Cardiac muscle cell (in vitro differentiated cells and primary cell): ENCODE data around the gene PPRC1. TPM values are rescaled to one million over a fixed set of nuclear protein-coding genes. Genes with fewer than 3 reads are reported as not detected.

Experiments
- DNase-seq, 2 donors: peaks; one replicate each; pipeline versions ENCODE4 v3.0.0 to v3.0.0-alpha.2; 2010 to 2017; ENCODE audit warnings: low read depth in 1 of 2, low spot score in 1 of 2
- H3K27ac ChIP-seq: fragments of 200-600 bp; sonication (generic); 2 replicates; pipeline ENCODE4 v1.5.1; 2016
- H3K27me3 ChIP-seq: fragments of 200-600 bp; sonication (generic); 2 replicates; pipeline ENCODE4 v1.6.0; 2016; ENCODE audit warnings: control low read depth
- H3K36me3 ChIP-seq: fragments of 200-600 bp; sonication (generic); 2 replicates; pipeline ENCODE4 v1.5.1; 2016; ENCODE audit warnings: control low read depth
- H3K4me1 ChIP-seq: fragments of 200-600 bp; sonication (generic); 2 replicates; pipeline ENCODE4 v1.8.1; 2017; ENCODE audit warnings: low read depth, mild to moderate bottlenecking, mixed run types
- H3K4me3 ChIP-seq: fragments of 200-600 bp; sonication (generic); 2 replicates; pipeline ENCODE4 v1.5.1; 2016; ENCODE audit warnings: mild to moderate bottlenecking
- H3K9me3 ChIP-seq: fragments of 200-600 bp; sonication (generic); 2 replicates; pipeline ENCODE4 v1.5.1; 2017; ENCODE audit warnings: low read depth, mild to moderate bottlenecking, control low read depth
- CTCF ChIP-seq: IDR thresholded peaks from 2 replicates; pipeline ENCODE4 v1.5.1; 2012; ENCODE audit warnings: low read depth, mild to moderate bottlenecking, low read length
- polyA plus RNA-seq: library from polyadenylated mRNA; unstranded; fragments of >200 nt; fragmentation: Nextera tagmentation; extraction: Ambion mirVana; gene quantifications from 2 replicates; pipeline ENCODE4 v1.2.1, GENCODE V29; 2016
- total RNA-seq: library from RNA; depleted of rRNA; stranded (reverse); fragments of >200 nt; gene quantifications from 2 replicates; pipeline ENCODE4 v1.2.3, GENCODE V29; 2016

PPRC1 gene
- total and polyA plus RNA-seq, 2 experiments from 2014 or later: 22.6 to 22.9 TPM

DNA sequence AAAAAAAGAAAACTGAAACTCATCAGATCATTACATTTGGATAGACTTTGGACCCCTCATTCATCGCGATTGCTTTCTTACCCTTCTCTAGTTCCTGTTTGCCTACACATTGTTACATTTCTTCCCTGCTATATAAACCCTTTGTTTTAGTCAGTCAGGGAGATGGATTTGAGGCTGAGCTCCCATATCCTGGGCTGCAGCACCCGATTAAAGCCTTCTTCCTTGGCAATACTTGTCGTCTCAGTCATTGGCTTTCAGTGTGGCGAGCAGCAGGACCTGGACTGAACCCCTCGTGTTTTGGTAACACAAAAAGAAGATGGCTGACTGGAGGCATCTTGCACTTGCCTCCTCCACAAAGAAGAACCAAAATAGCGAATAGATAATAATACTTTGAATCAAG lies 59.1 kb downstream of the PPRC1 start:
- Histone ChIP-seq H3K9me3 (no peaks in the 10 kb centered on the region), H3K27me3 (no peaks in the 10 kb centered on the region), H3K4me1 (no peaks in the 10 kb centered on the region), H3K36me3 (no peaks in the 10 kb centered on the region), H3K4me3 (no peak overlapping the region), H3K27ac (no peak overlapping the region)
- no peak for TF ChIP-seq CTCF
- DNase-seq: no peak

DNA sequence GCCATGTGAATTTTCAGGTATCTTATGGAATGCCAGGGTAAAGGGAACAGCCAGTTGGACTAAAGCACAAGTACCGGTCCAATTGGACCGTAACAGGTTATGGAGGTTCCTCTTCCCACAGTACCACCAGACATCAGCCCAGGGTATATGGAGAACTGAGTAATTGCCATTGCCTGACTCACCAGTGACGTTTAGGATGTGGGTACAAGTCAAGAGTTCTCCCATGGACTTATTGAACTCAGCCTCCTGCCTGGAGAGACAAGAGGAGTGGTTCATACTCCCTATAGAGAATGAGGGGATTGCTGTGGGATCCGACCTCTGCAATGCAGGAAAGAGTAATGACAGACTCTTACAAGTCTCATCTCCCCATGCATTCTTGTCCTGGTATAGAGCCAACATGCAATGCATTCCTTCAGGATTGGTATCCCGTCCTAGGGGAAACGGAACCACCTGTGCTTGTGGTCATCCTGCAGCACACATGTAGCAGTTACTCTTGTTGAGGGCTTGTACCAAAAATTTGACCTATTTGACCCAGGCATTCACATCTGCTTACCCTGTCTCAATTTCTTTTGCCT lies 62.5 kb downstream of the PPRC1 start:
- no peak for TF ChIP-seq CTCF
- Histone ChIP-seq H3K9me3 (no peaks in the 10 kb centered on the region), H3K4me3 (no peak overlapping the region), H3K27me3 (no peaks in the 10 kb centered on the region), H3K27ac (no peak overlapping the region), H3K36me3 (no peaks in the 10 kb centered on the region), H3K4me1 (no peaks in the 10 kb centered on the region)
- DNase-seq: no peak

GRCh38 chr10:102196893-102197292 lies 64.1 kb downstream of the PPRC1 start:
- no peak for DNase-seq
- H3K9me3 ChIP-seq: no peaks in the 10 kb centered on the region
- no peak overlapping the region for H3K27ac ChIP-seq
- no peaks in the 10 kb centered on the region for H3K4me1 ChIP-seq
- H3K36me3 ChIP-seq: no peaks in the 10 kb centered on the region
- TF ChIP-seq CTCF: no peak
- no peak overlapping the region for H3K4me3 ChIP-seq
- H3K27me3 ChIP-seq: no peaks in the 10 kb centered on the region

GRCh38 chr10:102198027-102198426 lies 65.2 kb downstream of the PPRC1 start:
- no peaks in the 10 kb centered on the region for H3K27me3 ChIP-seq
- H3K9me3 ChIP-seq: no peaks in the 10 kb centered on the region
- no peak for TF ChIP-seq CTCF
- H3K4me1 ChIP-seq: no peaks in the 10 kb centered on the region
- no peaks in the 10 kb centered on the region for H3K36me3 ChIP-seq
- no peak overlapping the region for H3K4me3 ChIP-seq
- no peak for DNase-seq
- no peak overlapping the region for H3K27ac ChIP-seq

Other genes starting within 250 kb of the PPRC1 start
- gene ARMH3, start 76.9 kb upstream of the PPRC1 start, total RNA-seq: 5.0 and 7.1 TPM in 2 replicates
- gene ARMH3, start 76.9 kb upstream of the PPRC1 start, polyA plus RNA-seq: 11.8 and 17.2 TPM in 2 replicates
- gene HPS6, start 67.7 kb upstream of the PPRC1 start, total RNA-seq: 35.2 and 44.4 TPM in 2 replicates
- 23.6 and 26.6 TPM in 2 replicates for gene HPS6, start 67.7 kb upstream of the PPRC1 start, polyA plus RNA-seq
- gene LDB1, start 12.7 kb upstream of the PPRC1 start, total RNA-seq: 109 and 112 TPM in 2 replicates
- gene LDB1, start 12.7 kb upstream of the PPRC1 start, polyA plus RNA-seq: 42.2 and 44.3 TPM in 2 replicates
- gene NOLC1, start 19.3 kb downstream of the PPRC1 start, total RNA-seq: 52.3 and 62.2 TPM in 2 replicates
- 56.2 and 74.2 TPM in 2 replicates for gene NOLC1, start 19.3 kb downstream of the PPRC1 start, polyA plus RNA-seq
- 0.18 TPM in 1 of 2 replicates, not detected in the other for gene ELOVL3, start 93.3 kb downstream of the PPRC1 start, total RNA-seq
- gene ELOVL3, start 93.3 kb downstream of the PPRC1 start, polyA plus RNA-seq: 0.10 and 0.82 TPM in 2 replicates
- 5.5 and 14.3 TPM in 2 replicates for gene PITX3, start 108.5 kb downstream of the PPRC1 start, total RNA-seq
- gene PITX3, start 108.5 kb downstream of the PPRC1 start, polyA plus RNA-seq: 7.9 and 19.2 TPM in 2 replicates
- 51.4 and 75.6 TPM in 2 replicates for gene GBF1, start 112.5 kb downstream of the PPRC1 start, total RNA-seq
- 42.1 and 62.1 TPM in 2 replicates for gene GBF1, start 112.5 kb downstream of the PPRC1 start, polyA plus RNA-seq